K562 (cell line): ENCODE measurements around the gene MSRB3. TPM values are rescaled to one million over a fixed set of nuclear protein-coding genes. Genes with fewer than 3 reads are reported as not detected.

Experiments used
- ATAC-seq: fragments of 200-7000 bp; cut with Tn5 transposase; 3 replicates; pipeline ENCODE4 v1.9.1; 2020; ENCODE audit warnings: moderate library complexity
- BruUV-seq: library from RNA; stranded (reverse); fragments of 400-500 nt; replicated peaks from 2 replicates; lab custom pipeline; 2021; lab: Mats Ljungman, UMichigan
- CTCF ChIA-PET: fragments of 300-600 bp; formaldehyde crosslinking; extraction: SDS; loops from one replicate; lab custom pipeline; 2021; ENCODE audit warnings: low intra/inter-chr PET ratio; lab: Yijun Ruan, JAX
- POLR2A ChIA-PET: fragments of 300-600, 350-650 bp; sonication (Branson Sonifier 250); formaldehyde crosslinking; extraction: SDS; loops from one replicate; lab custom pipeline; 2021; ENCODE audit warnings: antibody characterized with exemption, inconsistent platforms; lab: Yijun Ruan, JAX
- DNase-seq, 4 experiments: peaks; one replicate each; pipeline versions ENCODE4 v3.0.0 to v3.0.0-alpha.2; 2011 to 2018; ENCODE audit warnings: low spot score in 3 of 4, mixed read lengths in 3 of 4; ENCODE audit errors: extremely low read depth in 1 of 4
- FAIRE-seq: peaks from 2 replicates; lab custom pipeline; 2011; peaks lifted over from hg19 to GRCh38; lab: Jason Lieb, UNC
- H2AFZ ChIP-seq: 2 replicates; pipeline ENCODE4 v1.6.0; 2011; ENCODE audit warnings: low read depth, low read length, control low read depth, inconsistent platforms
- H3K27ac ChIP-seq: fragments of 200-600 bp; 3 replicates; pipeline ENCODE4 v1.8.0; 2011; ENCODE audit warnings: low read depth, mild to moderate bottlenecking, control low read depth, inconsistent platforms, low read length, moderate library complexity, mixed read lengths; ENCODE audit errors: extremely low read depth
- H3K27me3 ChIP-seq, 2 experiments: fragments of 300-600 bp in 1 of 2; 2 replicates in 1 of 2; 3 replicates in 1 of 2; pipeline versions ENCODE4 v1.6.0 to v1.8.0; 2011; ENCODE audit warnings: inconsistent platforms in 2 of 2, low read length in 2 of 2, mild to moderate bottlenecking in 1 of 2, mixed read lengths in 1 of 2, moderate library complexity in 1 of 2; ENCODE audit not compliant: control insufficient read depth in 2 of 2, insufficient read depth in 2 of 2
- H3K36me3 ChIP-seq: fragments of 300-600 bp; 3 replicates; pipeline ENCODE4 v1.8.0; 2011; ENCODE audit warnings: mild to moderate bottlenecking, low read length, inconsistent platforms; ENCODE audit not compliant: control insufficient read depth, insufficient read depth
- H3K4me1 ChIP-seq, 2 experiments: fragments of 200-600 bp in 1 of 2; replicated peaks in 1 of 2; 2 replicates in 1 of 2; 3 replicates in 1 of 2; pipeline versions ENCODE4 v1.5.1 to v1.8.0; 2011; ENCODE audit warnings: inconsistent platforms in 2 of 2, low read length in 2 of 2, mild to moderate bottlenecking in 1 of 2, mixed read lengths in 1 of 2, moderate library complexity in 1 of 2; ENCODE audit not compliant: control insufficient read depth in 2 of 2, insufficient read depth in 2 of 2
- H3K4me2 ChIP-seq: 2 replicates; pipeline ENCODE4 v1.6.1; 2011; ENCODE audit warnings: low read length, control low read depth, inconsistent platforms, mixed read lengths; ENCODE audit not compliant: insufficient read depth
- H3K4me3 ChIP-seq: fragments of 200-600 bp; sonication (generic), shearing (Covaris generic); 2 replicates; pipeline ENCODE4 v1.5.1; 2016; ENCODE audit warnings: control low read depth, inconsistent platforms
- H3K79me2 ChIP-seq: fragments of 200-600 bp; 3 replicates; pipeline ENCODE4 v1.8.0; 2011; ENCODE audit warnings: low read length, inconsistent platforms; ENCODE audit not compliant: control insufficient read depth, insufficient read depth
- H3K9ac ChIP-seq, 2 experiments: 2 replicates each; pipeline versions ENCODE4 v1.6.0 to v1.6.1; 2011; ENCODE audit warnings: low read depth in 2 of 2, low read length in 2 of 2, control low read depth in 1 of 2, inconsistent platforms in 1 of 2, mild to moderate bottlenecking in 1 of 2, mixed read lengths in 1 of 2; ENCODE audit not compliant: insufficient read depth in 1 of 2
- H3K9me1 ChIP-seq: one replicate; pipeline ENCODE4 v1.6.0; 2011; ENCODE audit warnings: inconsistent platforms, mild to moderate bottlenecking, low read length, moderate library complexity; ENCODE audit not compliant: control insufficient read depth, insufficient read depth
- H3K9me3 ChIP-seq: replicated peaks from 2 replicates; pipeline ENCODE4 v1.5.1; 2011; ENCODE audit warnings: low read depth, low read length, inconsistent platforms; ENCODE audit not compliant: control insufficient read depth, insufficient read depth
- H4K20me1 ChIP-seq: replicated peaks from 2 replicates; pipeline ENCODE4 v1.6.1; 2011; ENCODE audit warnings: low read length, inconsistent platforms, mixed read lengths; ENCODE audit not compliant: control insufficient read depth, insufficient read depth
- CBX5 ChIP-seq: IDR thresholded peaks from 2 replicates; pipeline ENCODE4 v1.6.1; 2014; ENCODE audit warnings: low read depth, borderline replicate concordance
- NR4A1 ChIP-seq, 2 experiments: fragments of 250-450 bp in 1 of 2; fragments of 450-650 bp in 1 of 2; sonication (Bioruptor Pico) in 1 of 2; IDR thresholded peaks; 2 replicates each; pipeline versions ENCODE4 v1.4.0 to v1.6.1; 2016 to 2020; ENCODE audit warnings: mild to moderate bottlenecking in 2 of 2, missing compliant biosample characterization in 1 of 2, missing genetic modification characterization in 1 of 2, moderate library complexity in 1 of 2
- PTTG1 ChIP-seq: fragments of 450-650 bp; IDR thresholded peaks from 2 replicates; pipeline ENCODE4 v1.6.1; 2016; ENCODE audit warnings: low read depth, mild to moderate bottlenecking, missing genetic modification characterization, missing compliant biosample characterization
- RBM14 ChIP-seq: fragments of 200-400 bp; formaldehyde crosslinking; IDR thresholded peaks from 2 replicates; pipeline ENCODE4 v1.6.1; 2018; ENCODE audit warnings: low read depth, mild to moderate bottlenecking, low read length, moderate library complexity, borderline replicate concordance; ENCODE audit not compliant: insufficient read depth
- ZBTB8A ChIP-seq: fragments of 450-650 bp; IDR thresholded peaks from 2 replicates; pipeline ENCODE4 v1.6.1; 2018; ENCODE audit warnings: mild to moderate bottlenecking, moderate library complexity; ENCODE audit not compliant: partially characterized antibody
- ZNF263 ChIP-seq: sonication (generic); formaldehyde crosslinking; IDR thresholded peaks from 2 replicates; pipeline ENCODE4 v1.8.0; 2022; ENCODE audit warnings: mild to moderate bottlenecking, missing genetic modification reagents, borderline replicate concordance
- ZNF79 ChIP-seq: fragments of 250-450 bp; sonication (Bioruptor Pico); IDR thresholded peaks from 2 replicates; pipeline ENCODE4 v1.4.0; 2020; ENCODE audit warnings: low read depth, mild to moderate bottlenecking, moderate library complexity
- WGBS: fragments of 100-300 bp; shearing (Covaris generic); methylation state at CpG from one replicate; pipeline ENCODE4 v1.1.6; 2016; ENCODE audit warnings: low coverage, mixed read lengths; ENCODE audit not compliant: insufficient coverage; ENCODE audit errors: missing lambda C conversion rate; 5-methylcytosine and 5-hydroxymethylcytosine counted together
- in situ Hi-C: fragments of 300-500 bp; cut with MboI; formaldehyde crosslinking; loops from 4 replicates; pipeline ENCODE4 v1.15.0; 2018; ENCODE audit warnings: inconsistent platforms, mixed read lengths
- intact Hi-C: fragments of 100-400 bp; cut with micrococcal nuclease; formaldehyde crosslinking; loops from 2 replicates; pipeline ENCODE4 v1.14.2; 2022
- polyA plus RNA-seq, 8 experiments: library from polyadenylated mRNA; depleted of rRNA in 4 of 8; stranded (reverse) in 5 of 8; unstranded in 3 of 8; fragments of >200 nt; fragmentation: Nextera tagmentation in 2 of 8; fragmentation: Illumina TruSeq in 1 of 8; extraction: Ambion mirVana in 2 of 8; extraction: Trizol in 1 of 8; gene quantifications; 2 replicates each; pipeline versions ENCODE4 v1.2.1 to v1.2.3, GENCODE V29; 2011 to 2014; ENCODE audit warnings: inconsistent platforms in 1 of 8, missing spikeins in 1 of 8
- total RNA-seq, 7 experiments: library from RNA; depleted of rRNA in 6 of 7; stranded (reverse); fragments of >200 nt in 6 of 7; fragmentation: Illumina TruSeq in 2 of 7; extraction: Trizol in 2 of 7; gene quantifications; 2 replicates each; pipeline versions ENCODE4 v1.2.1 to v1.2.3, GENCODE V29; 2011 to 2021; ENCODE audit warnings: low replicate concordance in 1 of 7

The MSRB3 gene
- total and polyA plus RNA-seq, 9 of the 15 experiments (the other 6 are each of a cell fraction or from before 2014, with no cell fraction given): 0.04 TPM; not detected in 8

- in situ Hi-C loops: no loop called here
- TF ChIP-seq CBX5 (no peak), ZNF263 (CRISPR knock-in tag) (peak; percentile 76), ZBTB8A (no peak), RBM14 (no peak), NR4A1 (CRISPR knock-in tag; IDR thresholded peaks at IDR 0.05) (no peak), NR4A1 (tag; IDR thresholded peaks at IDR 0.05) (no peak), PTTG1 (tag) (no peak), ZNF79 (no peak)
- Histone ChIP-seq H3K27me3 (peaks cover 20 to 25% of the 10 kb centered on the region in 2 experiments), H2AFZ (no peak overlapping the region), H3K36me3 (no peaks in the 10 kb centered on the region), H3K4me1 (peaks cover 0 to 14% of the 10 kb centered on the region in 2 experiments; a peak in 2 of 5 replicates), H3K9ac (no peak overlapping the region), H3K9me3 (no peaks in the 10 kb centered on the region), H4K20me1 (0 out of 2 replicates have a peak, but pooled peaks cover 2% of the 10 kb centered on the region), H3K79me2 (no peaks in the 10 kb centered on the region), H3K27ac (no peak overlapping the region), H3K4me3 (no peak overlapping the region), H3K4me2 (no peak overlapping the region), H3K9me1 (no peaks in the 10 kb centered on the region)
- intact Hi-C loops: no loop called here
- no peak; the same call in 2 of the 3 replicates for ATAC-seq
- BruUV-seq: no TSS peak
- POLR2A ChIA-PET: no interaction called here
- FAIRE-seq: no peak
- 20% methylated on average over 15 of the region's 23 CpGs for WGBS
- DNase-seq: no peak
- CTCF ChIA-PET: interaction anchor here (0.6 kb wide), 1 partner anchor 476 kb away, joined by 4 read pairs; no protein-coding TSS in a partner anchor
Observed at GRCh38 chr12:65277994-65278575, 398 bp upstream of the MSRB3 start.
